Parathyroid adenoma (tissue), 2 donors: ENCODE results near the gene GPR156.
"Not testable (repeated sequence)": the region's sequence is repeated elsewhere in the genome, so short reads cannot be mapped to it uniquely, and the experiment has no call there.

Experiments
- H2AFZ ChIP-seq: fragments of 300-600 bp; sonication (generic); one replicate; pipeline ENCODE4 v1.7.0; 2017; ENCODE audit warnings: antibody characterized with exemption, mild to moderate bottlenecking
- H3K27ac ChIP-seq: fragments of 300-600 bp; sonication (generic); one replicate; pipeline ENCODE4 v1.7.0; 2017
- H3K27me3 ChIP-seq: fragments of 300-600 bp; sonication (generic); one replicate; pipeline ENCODE4 v1.7.0; 2017; ENCODE audit warnings: low read length; ENCODE audit not compliant: control insufficient read depth, insufficient read depth
- H3K36me3 ChIP-seq: fragments of 300-600 bp; sonication (generic); one replicate; pipeline ENCODE4 v1.7.0; 2017; ENCODE audit warnings: low read length; ENCODE audit not compliant: control insufficient read depth, insufficient read depth
- H3K4me1 ChIP-seq: fragments of 300-600 bp; sonication (generic); one replicate; pipeline ENCODE4 v1.7.0; 2017; ENCODE audit warnings: control low read depth
- H3K4me2 ChIP-seq: fragments of 300-600 bp; sonication (generic); one replicate; pipeline ENCODE4 v1.7.0; 2017; ENCODE audit warnings: low read length
- H3K4me3 ChIP-seq: fragments of 300-600 bp; sonication (generic); one replicate; pipeline ENCODE4 v1.7.0; 2017; ENCODE audit warnings: low read depth, low read length
- H3K79me2 ChIP-seq: fragments of 300-600 bp; sonication (generic); one replicate; pipeline ENCODE4 v1.7.0; 2017; ENCODE audit warnings: control low read depth
- H3K9ac ChIP-seq: fragments of 300-600 bp; sonication (generic); one replicate; pipeline ENCODE4 v1.7.0; 2017; ENCODE audit warnings: mild to moderate bottlenecking
- H3K9me3 ChIP-seq: fragments of 300-600 bp; sonication (generic); one replicate; pipeline ENCODE4 v1.7.0; 2017; ENCODE audit warnings: low read length; ENCODE audit not compliant: control insufficient read depth
- TF ChIP-seq, protein P1 (sequence below): fragments of 300-600 bp; sonication (generic); IDR thresholded peaks from one replicate; pipeline ENCODE4 v1.7.0; 2017; ENCODE audit warnings: antibody characterized with exemption, mild to moderate bottlenecking
- donor health status: primary hyperparathyroidism.

GPR156 gene

DNA sequence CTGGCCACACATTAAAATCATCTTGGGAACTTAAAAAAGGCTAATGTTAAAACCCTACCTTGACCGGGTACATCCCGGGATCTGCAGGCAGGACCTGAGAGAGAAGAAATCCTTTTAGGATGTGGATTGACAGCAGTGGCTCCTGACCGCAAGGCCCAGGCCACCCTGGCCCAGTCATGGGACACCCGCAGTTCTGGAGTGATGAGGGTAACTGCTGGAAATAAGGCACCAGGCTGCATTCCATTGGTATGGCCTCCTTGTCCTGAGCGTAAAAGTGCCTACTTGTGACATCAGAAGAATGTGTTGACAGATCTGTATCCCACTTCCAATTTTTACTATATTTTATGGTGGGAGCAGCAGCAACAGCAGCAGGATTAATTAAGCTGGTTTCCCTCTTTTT is 127.3 kb downstream of the GPR156 start:
- H3K4me2 ChIP-seq, result no peak overlapping the region
- TF ChIP-seq, protein P1, sequence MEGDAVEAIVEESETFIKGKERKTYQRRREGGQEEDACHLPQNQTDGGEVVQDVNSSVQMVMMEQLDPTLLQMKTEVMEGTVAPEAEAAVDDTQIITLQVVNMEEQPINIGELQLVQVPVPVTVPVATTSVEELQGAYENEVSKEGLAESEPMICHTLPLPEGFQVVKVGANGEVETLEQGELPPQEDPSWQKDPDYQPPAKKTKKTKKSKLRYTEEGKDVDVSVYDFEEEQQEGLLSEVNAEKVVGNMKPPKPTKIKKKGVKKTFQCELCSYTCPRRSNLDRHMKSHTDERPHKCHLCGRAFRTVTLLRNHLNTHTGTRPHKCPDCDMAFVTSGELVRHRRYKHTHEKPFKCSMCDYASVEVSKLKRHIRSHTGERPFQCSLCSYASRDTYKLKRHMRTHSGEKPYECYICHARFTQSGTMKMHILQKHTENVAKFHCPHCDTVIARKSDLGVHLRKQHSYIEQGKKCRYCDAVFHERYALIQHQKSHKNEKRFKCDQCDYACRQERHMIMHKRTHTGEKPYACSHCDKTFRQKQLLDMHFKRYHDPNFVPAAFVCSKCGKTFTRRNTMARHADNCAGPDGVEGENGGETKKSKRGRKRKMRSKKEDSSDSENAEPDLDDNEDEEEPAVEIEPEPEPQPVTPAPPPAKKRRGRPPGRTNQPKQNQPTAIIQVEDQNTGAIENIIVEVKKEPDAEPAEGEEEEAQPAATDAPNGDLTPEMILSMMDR, result no peak
- no peaks in the 10 kb centered on the region for H3K36me3 ChIP-seq
- H3K79me2 ChIP-seq, result no peaks in the 10 kb centered on the region
- H3K9me3 ChIP-seq, result no peaks in the 10 kb centered on the region
- no peak overlapping the region for H2AFZ ChIP-seq
- H3K4me1 ChIP-seq, result no peaks in the 10 kb centered on the region
- no peak overlapping the region for H3K9ac ChIP-seq
- H3K27ac ChIP-seq, result no peak overlapping the region
- H3K27me3 ChIP-seq, result no peaks in the 10 kb centered on the region
- H3K4me3 ChIP-seq, result no peak overlapping the region

DNA sequence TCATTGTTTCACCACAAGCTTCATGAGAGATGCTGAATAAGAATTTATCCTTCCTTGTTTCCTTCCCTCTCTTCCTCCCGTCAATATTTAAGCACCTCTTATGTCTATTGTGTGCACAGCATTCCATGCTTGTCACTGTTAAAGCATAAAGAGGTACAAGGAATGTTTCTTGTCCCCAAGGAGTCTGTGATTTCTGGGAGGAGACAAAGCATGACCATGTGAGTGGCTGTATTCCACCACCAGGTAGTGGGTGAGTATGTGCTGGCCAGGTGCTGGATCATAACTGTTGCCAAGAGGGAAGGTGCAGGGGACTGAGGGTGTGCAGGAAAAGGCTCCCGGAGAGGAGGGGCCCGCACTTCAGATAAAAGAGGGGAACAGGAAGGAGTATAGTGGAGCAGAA is 127.9 kb downstream of the GPR156 start:
- Histone ChIP-seq H3K4me2 (no peak overlapping the region), H3K79me2 (no peaks in the 10 kb centered on the region), H2AFZ (no peak overlapping the region), H3K4me1 (no peaks in the 10 kb centered on the region), H3K4me3 (no peak overlapping the region), H3K27ac (no peak overlapping the region), H3K36me3 (no peaks in the 10 kb centered on the region), H3K9ac (no peak overlapping the region), H3K27me3 (no peaks in the 10 kb centered on the region), H3K9me3 (no peaks in the 10 kb centered on the region)
- TF ChIP-seq, protein P1, result no peak

DNA sequence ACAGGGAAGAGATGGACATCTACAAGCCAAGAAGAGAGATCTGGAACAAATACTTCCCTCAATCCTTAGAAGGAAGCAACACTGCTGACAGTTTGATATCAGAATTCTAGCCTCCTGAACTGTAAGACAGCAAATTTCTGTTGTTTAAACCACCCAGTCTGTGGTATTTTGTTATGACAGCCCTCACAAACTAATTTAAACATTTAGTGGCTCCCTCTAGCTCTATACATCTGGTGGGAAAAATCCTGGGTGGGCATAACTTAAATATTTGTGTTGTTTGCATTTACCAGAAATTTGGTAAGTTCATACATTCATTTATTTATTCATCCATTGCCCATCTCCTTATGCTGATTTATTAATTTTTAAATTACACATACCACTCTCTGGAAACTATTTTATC is 128.3 kb downstream of the GPR156 start:
- Histone ChIP-seq H3K27ac (no peak overlapping the region), H3K4me2 (no peak overlapping the region), H2AFZ (no peak overlapping the region), H3K9me3 (no peaks in the 10 kb centered on the region), H3K9ac (no peak overlapping the region), H3K79me2 (no peaks in the 10 kb centered on the region), H3K27me3 (no peaks in the 10 kb centered on the region), H3K4me3 (no peak overlapping the region), H3K4me1 (no peaks in the 10 kb centered on the region), H3K36me3 (no peaks in the 10 kb centered on the region)
- TF ChIP-seq, protein P1, result no peak

DNA sequence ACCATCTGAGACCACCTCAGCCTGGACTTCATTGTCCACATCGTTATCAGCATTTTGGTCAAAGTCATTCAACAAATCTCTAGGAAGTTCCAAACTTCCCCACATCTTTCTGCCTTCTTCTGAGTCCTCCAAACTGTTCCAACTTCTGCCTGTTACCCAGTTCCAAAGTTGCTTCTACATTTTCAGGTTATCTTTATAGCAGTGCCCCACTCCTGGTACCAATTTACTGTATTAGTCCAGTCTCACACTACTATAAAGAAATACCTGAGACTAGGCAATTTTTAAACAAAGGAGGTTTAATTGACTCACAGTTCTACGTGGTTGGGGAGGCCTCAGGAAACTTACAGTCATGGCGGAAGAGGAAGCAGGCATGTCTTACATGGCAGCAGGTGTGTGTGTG is 129.3 kb downstream of the GPR156 start:
- not testable (repeated sequence) for H3K27ac ChIP-seq, H3K4me1 ChIP-seq, H3K4me3 ChIP-seq, H3K9me3 ChIP-seq, H3K27me3 ChIP-seq, H2AFZ ChIP-seq, H3K9ac ChIP-seq, H3K79me2 ChIP-seq, H3K4me2 ChIP-seq, H3K36me3 ChIP-seq

DNA sequence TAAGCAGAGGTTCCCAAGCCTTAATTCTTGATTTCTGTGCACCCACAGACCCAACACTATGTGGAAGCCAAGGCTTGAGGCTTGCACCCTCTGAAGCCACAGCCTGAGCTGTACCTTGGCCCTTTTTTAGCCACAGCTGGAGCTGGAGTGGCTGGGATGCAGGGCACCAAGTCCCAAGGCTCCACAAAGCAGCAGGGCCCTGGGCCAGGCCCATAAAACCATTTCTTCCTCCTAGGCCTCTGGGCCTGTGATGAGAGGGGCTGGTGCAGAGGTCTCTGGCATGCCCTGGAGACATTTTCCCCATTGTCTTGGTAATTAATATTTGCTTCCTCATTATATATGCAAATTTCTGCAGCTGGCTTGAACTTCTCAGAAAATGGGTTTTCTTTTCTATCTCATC is 129.9 kb downstream of the GPR156 start:
- H3K27ac ChIP-seq, result no peak overlapping the region
- no peaks in the 10 kb centered on the region for H3K36me3 ChIP-seq
- no peak overlapping the region for H3K9ac ChIP-seq
- no peak overlapping the region for H3K4me2 ChIP-seq
- no peaks in the 10 kb centered on the region for H3K79me2 ChIP-seq
- H3K27me3 ChIP-seq, result no peaks in the 10 kb centered on the region
- no peak overlapping the region for H3K4me3 ChIP-seq
- no peaks in the 10 kb centered on the region for H3K4me1 ChIP-seq
- no peaks in the 10 kb centered on the region for H3K9me3 ChIP-seq
- TF ChIP-seq, protein P1, result no peak
- H2AFZ ChIP-seq, result no peak overlapping the region
